ENCODE results near the gene HTR6.

GRCh38 chr1:19689856-19690255 lies 25.2 kb downstream of the HTR6 start:
- TF ChIP-seq, protein P1, sequence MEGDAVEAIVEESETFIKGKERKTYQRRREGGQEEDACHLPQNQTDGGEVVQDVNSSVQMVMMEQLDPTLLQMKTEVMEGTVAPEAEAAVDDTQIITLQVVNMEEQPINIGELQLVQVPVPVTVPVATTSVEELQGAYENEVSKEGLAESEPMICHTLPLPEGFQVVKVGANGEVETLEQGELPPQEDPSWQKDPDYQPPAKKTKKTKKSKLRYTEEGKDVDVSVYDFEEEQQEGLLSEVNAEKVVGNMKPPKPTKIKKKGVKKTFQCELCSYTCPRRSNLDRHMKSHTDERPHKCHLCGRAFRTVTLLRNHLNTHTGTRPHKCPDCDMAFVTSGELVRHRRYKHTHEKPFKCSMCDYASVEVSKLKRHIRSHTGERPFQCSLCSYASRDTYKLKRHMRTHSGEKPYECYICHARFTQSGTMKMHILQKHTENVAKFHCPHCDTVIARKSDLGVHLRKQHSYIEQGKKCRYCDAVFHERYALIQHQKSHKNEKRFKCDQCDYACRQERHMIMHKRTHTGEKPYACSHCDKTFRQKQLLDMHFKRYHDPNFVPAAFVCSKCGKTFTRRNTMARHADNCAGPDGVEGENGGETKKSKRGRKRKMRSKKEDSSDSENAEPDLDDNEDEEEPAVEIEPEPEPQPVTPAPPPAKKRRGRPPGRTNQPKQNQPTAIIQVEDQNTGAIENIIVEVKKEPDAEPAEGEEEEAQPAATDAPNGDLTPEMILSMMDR (IDR thresholded peaks at IDR 0.05; ENCODE audit: poor library complexity, severe bottlenecking) = no peak
- TF ChIP-seq EP300 (conservative IDR thresholded peaks at IDR 0.05; ENCODE audit: poor library complexity, severe bottlenecking) = no peak
- no peak for TF ChIP-seq MXI1 (conservative IDR thresholded peaks at IDR 0.05; ENCODE audit: poor library complexity, severe bottlenecking)
- no peak for TF ChIP-seq EZH2 (IDR thresholded peaks at IDR 0.05; ENCODE audit: borderline replicate concordance, insufficient read depth, low read length, poor library complexity, severe bottlenecking)
- TF ChIP-seq RAD21 (conservative IDR thresholded peaks at IDR 0.05) = no peak
- no peak for TF ChIP-seq POLR2AphosphoS5 (IDR thresholded peaks at IDR 0.05)
- TF ChIP-seq, protein P2, sequence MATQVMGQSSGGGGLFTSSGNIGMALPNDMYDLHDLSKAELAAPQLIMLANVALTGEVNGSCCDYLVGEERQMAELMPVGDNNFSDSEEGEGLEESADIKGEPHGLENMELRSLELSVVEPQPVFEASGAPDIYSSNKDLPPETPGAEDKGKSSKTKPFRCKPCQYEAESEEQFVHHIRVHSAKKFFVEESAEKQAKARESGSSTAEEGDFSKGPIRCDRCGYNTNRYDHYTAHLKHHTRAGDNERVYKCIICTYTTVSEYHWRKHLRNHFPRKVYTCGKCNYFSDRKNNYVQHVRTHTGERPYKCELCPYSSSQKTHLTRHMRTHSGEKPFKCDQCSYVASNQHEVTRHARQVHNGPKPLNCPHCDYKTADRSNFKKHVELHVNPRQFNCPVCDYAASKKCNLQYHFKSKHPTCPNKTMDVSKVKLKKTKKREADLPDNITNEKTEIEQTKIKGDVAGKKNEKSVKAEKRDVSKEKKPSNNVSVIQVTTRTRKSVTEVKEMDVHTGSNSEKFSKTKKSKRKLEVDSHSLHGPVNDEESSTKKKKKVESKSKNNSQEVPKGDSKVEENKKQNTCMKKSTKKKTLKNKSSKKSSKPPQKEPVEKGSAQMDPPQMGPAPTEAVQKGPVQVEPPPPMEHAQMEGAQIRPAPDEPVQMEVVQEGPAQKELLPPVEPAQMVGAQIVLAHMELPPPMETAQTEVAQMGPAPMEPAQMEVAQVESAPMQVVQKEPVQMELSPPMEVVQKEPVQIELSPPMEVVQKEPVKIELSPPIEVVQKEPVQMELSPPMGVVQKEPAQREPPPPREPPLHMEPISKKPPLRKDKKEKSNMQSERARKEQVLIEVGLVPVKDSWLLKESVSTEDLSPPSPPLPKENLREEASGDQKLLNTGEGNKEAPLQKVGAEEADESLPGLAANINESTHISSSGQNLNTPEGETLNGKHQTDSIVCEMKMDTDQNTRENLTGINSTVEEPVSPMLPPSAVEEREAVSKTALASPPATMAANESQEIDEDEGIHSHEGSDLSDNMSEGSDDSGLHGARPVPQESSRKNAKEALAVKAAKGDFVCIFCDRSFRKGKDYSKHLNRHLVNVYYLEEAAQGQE (IDR thresholded peaks at IDR 0.05; ENCODE audit: borderline replicate concordance) = no peak
- no peak for TF ChIP-seq SMC3 (conservative IDR thresholded peaks at IDR 0.05; ENCODE audit: poor library complexity)
- no peak for TF ChIP-seq TAF1 (IDR thresholded peaks at IDR 0.05; ENCODE audit: low read depth)

Data from neural cell (in vitro differentiated cells).